K562 (cell line): ENCODE data around the gene MUCL3. TPM values are rescaled to one million over a fixed set of nuclear protein-coding genes. Genes with fewer than 3 reads are reported as not detected.
A peak's percentile ranks its signal among the peaks of the same experiment; 100 is the strongest.

ENCODE experiments used
- ATAC-seq: fragments of 200-7000 bp; cut with Tn5 transposase; 3 replicates; pipeline ENCODE4 v1.9.1; 2020; ENCODE audit warnings: moderate library complexity
- BruUV-seq: library from RNA; stranded (reverse); fragments of 400-500 nt; replicated peaks from 2 replicates; lab custom pipeline; 2021; lab: Mats Ljungman, UMichigan
- CTCF ChIA-PET: fragments of 300-600 bp; formaldehyde crosslinking; extraction: SDS; loops from one replicate; lab custom pipeline; 2021; ENCODE audit warnings: low intra/inter-chr PET ratio; lab: Yijun Ruan, JAX
- POLR2A ChIA-PET: fragments of 300-600, 350-650 bp; sonication (Branson Sonifier 250); formaldehyde crosslinking; extraction: SDS; loops from one replicate; lab custom pipeline; 2021; ENCODE audit warnings: antibody characterized with exemption, inconsistent platforms; lab: Yijun Ruan, JAX
- DNase-seq, 4 experiments: peaks; one replicate each; pipeline versions ENCODE4 v3.0.0 to v3.0.0-alpha.2; 2011 to 2018; ENCODE audit warnings: low spot score in 3 of 4, mixed read lengths in 3 of 4; ENCODE audit errors: extremely low read depth in 1 of 4
- FAIRE-seq: peaks from 2 replicates; lab custom pipeline; 2011; peaks lifted over from hg19 to GRCh38; lab: Jason Lieb, UNC
- H2AFZ ChIP-seq: 2 replicates; pipeline ENCODE4 v1.6.0; 2011; ENCODE audit warnings: low read depth, low read length, control low read depth, inconsistent platforms
- H3K27ac ChIP-seq: fragments of 200-600 bp; 3 replicates; pipeline ENCODE4 v1.8.0; 2011; ENCODE audit warnings: low read depth, mild to moderate bottlenecking, control low read depth, inconsistent platforms, low read length, moderate library complexity, mixed read lengths; ENCODE audit errors: extremely low read depth
- H3K27me3 ChIP-seq, 2 experiments: fragments of 300-600 bp in 1 of 2; 2 replicates in 1 of 2; 3 replicates in 1 of 2; pipeline versions ENCODE4 v1.6.0 to v1.8.0; 2011; ENCODE audit warnings: inconsistent platforms in 2 of 2, low read length in 2 of 2, mild to moderate bottlenecking in 1 of 2, mixed read lengths in 1 of 2, moderate library complexity in 1 of 2; ENCODE audit not compliant: control insufficient read depth in 2 of 2, insufficient read depth in 2 of 2
- H3K36me3 ChIP-seq: fragments of 300-600 bp; 3 replicates; pipeline ENCODE4 v1.8.0; 2011; ENCODE audit warnings: mild to moderate bottlenecking, low read length, inconsistent platforms; ENCODE audit not compliant: control insufficient read depth, insufficient read depth
- H3K4me1 ChIP-seq, 2 experiments: fragments of 200-600 bp in 1 of 2; replicated peaks in 1 of 2; 2 replicates in 1 of 2; 3 replicates in 1 of 2; pipeline versions ENCODE4 v1.5.1 to v1.8.0; 2011; ENCODE audit warnings: inconsistent platforms in 2 of 2, low read length in 2 of 2, mild to moderate bottlenecking in 1 of 2, mixed read lengths in 1 of 2, moderate library complexity in 1 of 2; ENCODE audit not compliant: control insufficient read depth in 2 of 2, insufficient read depth in 2 of 2
- H3K4me2 ChIP-seq: 2 replicates; pipeline ENCODE4 v1.6.1; 2011; ENCODE audit warnings: low read length, control low read depth, inconsistent platforms, mixed read lengths; ENCODE audit not compliant: insufficient read depth
- H3K4me3 ChIP-seq: fragments of 200-600 bp; sonication (generic), shearing (Covaris generic); 2 replicates; pipeline ENCODE4 v1.5.1; 2016; ENCODE audit warnings: control low read depth, inconsistent platforms
- H3K79me2 ChIP-seq: fragments of 200-600 bp; 3 replicates; pipeline ENCODE4 v1.8.0; 2011; ENCODE audit warnings: low read length, inconsistent platforms; ENCODE audit not compliant: control insufficient read depth, insufficient read depth
- H3K9ac ChIP-seq, 2 experiments: 2 replicates each; pipeline versions ENCODE4 v1.6.0 to v1.6.1; 2011; ENCODE audit warnings: low read depth in 2 of 2, low read length in 2 of 2, control low read depth in 1 of 2, inconsistent platforms in 1 of 2, mild to moderate bottlenecking in 1 of 2, mixed read lengths in 1 of 2; ENCODE audit not compliant: insufficient read depth in 1 of 2
- H3K9me1 ChIP-seq: one replicate; pipeline ENCODE4 v1.6.0; 2011; ENCODE audit warnings: inconsistent platforms, mild to moderate bottlenecking, low read length, moderate library complexity; ENCODE audit not compliant: control insufficient read depth, insufficient read depth
- H3K9me3 ChIP-seq: replicated peaks from 2 replicates; pipeline ENCODE4 v1.5.1; 2011; ENCODE audit warnings: low read depth, low read length, inconsistent platforms; ENCODE audit not compliant: control insufficient read depth, insufficient read depth
- H4K20me1 ChIP-seq: replicated peaks from 2 replicates; pipeline ENCODE4 v1.6.1; 2011; ENCODE audit warnings: low read length, inconsistent platforms, mixed read lengths; ENCODE audit not compliant: control insufficient read depth, insufficient read depth
- BCOR ChIP-seq: fragments of 450-650 bp; IDR thresholded peaks from 2 replicates; pipeline ENCODE4 v1.6.1; 2016
- ETS2 ChIP-seq: IDR thresholded peaks from 2 replicates; pipeline ENCODE4 v1.6.1; 2016; ENCODE audit warnings: borderline replicate concordance, missing genetic modification characterization, mild to moderate bottlenecking, moderate library complexity, missing compliant biosample characterization; ENCODE audit not compliant: poor library complexity, severe bottlenecking
- FOXP1 ChIP-seq: sonication (generic); formaldehyde crosslinking; IDR thresholded peaks from 2 replicates; pipeline ENCODE4 v1.8.0; 2022; ENCODE audit warnings: mild to moderate bottlenecking, missing genetic modification reagents
- HCFC1 ChIP-seq: IDR thresholded peaks from 2 replicates; pipeline ENCODE4 v1.6.1; 2012; ENCODE audit warnings: low read depth, low read length, improper control_type of control experiment
- HDAC3 ChIP-seq: fragments of 450-650 bp; IDR thresholded peaks from 2 replicates; pipeline ENCODE4 v1.6.1; 2018; ENCODE audit warnings: borderline replicate concordance, mild to moderate bottlenecking, moderate library complexity; ENCODE audit not compliant: partially characterized antibody
- KAT8 ChIP-seq: fragments of 450-650 bp; IDR thresholded peaks from 2 replicates; pipeline ENCODE4 v1.6.1; 2016; ENCODE audit warnings: low read depth, mild to moderate bottlenecking
- KDM1A ChIP-seq, 2 experiments: fragments of 450-650 bp; IDR thresholded peaks; 2 replicates each; pipeline ENCODE4 v1.6.1; 2016; ENCODE audit warnings: mild to moderate bottlenecking in 2 of 2
- LCOR ChIP-seq: sonication (generic); formaldehyde crosslinking; IDR thresholded peaks from 2 replicates; pipeline ENCODE4 v1.8.0; 2022; ENCODE audit warnings: mild to moderate bottlenecking, missing genetic modification reagents
- NUFIP1 ChIP-seq: fragments of 450-650 bp; IDR thresholded peaks from 2 replicates; pipeline ENCODE4 v1.6.1; 2018; ENCODE audit not compliant: partially characterized antibody
- SMAD1 ChIP-seq: fragments of 150-350 bp; IDR thresholded peaks from 2 replicates; pipeline ENCODE4 v1.6.1; 2014; ENCODE audit warnings: low read length, low read depth; ENCODE audit not compliant: partially characterized antibody
- TBL1XR1 ChIP-seq, 2 experiments: IDR thresholded peaks; 2 replicates each; pipeline ENCODE4 v1.6.1; 2012; ENCODE audit warnings: improper control_type of control experiment in 2 of 2, low read length in 2 of 2, mild to moderate bottlenecking in 1 of 2
- TGIF2 ChIP-seq: sonication (generic); formaldehyde crosslinking; IDR thresholded peaks from 2 replicates; pipeline ENCODE4 v1.8.1; 2022; ENCODE audit warnings: mild to moderate bottlenecking, missing genetic modification reagents, moderate library complexity
- ZFP36 ChIP-seq: fragments of 150-350 bp; IDR thresholded peaks from 2 replicates; pipeline ENCODE4 v1.6.1; 2018; ENCODE audit warnings: low read length, low read depth; ENCODE audit not compliant: partially characterized antibody
- ZNF644 ChIP-seq: fragments of 200-800 bp; sonication (Bioruptor generic); IDR thresholded peaks from 2 replicates; pipeline ENCODE4 v1.6.1; 2016; ENCODE audit warnings: low read depth, missing genetic modification characterization, missing compliant biosample characterization
- WGBS: fragments of 100-300 bp; shearing (Covaris generic); methylation state at CpG from one replicate; pipeline ENCODE4 v1.1.6; 2016; ENCODE audit warnings: low coverage, mixed read lengths; ENCODE audit not compliant: insufficient coverage; ENCODE audit errors: missing lambda C conversion rate; 5-methylcytosine and 5-hydroxymethylcytosine counted together
- in situ Hi-C: fragments of 300-500 bp; cut with MboI; formaldehyde crosslinking; loops from 4 replicates; pipeline ENCODE4 v1.15.0; 2018; ENCODE audit warnings: inconsistent platforms, mixed read lengths
- intact Hi-C: fragments of 100-400 bp; cut with micrococcal nuclease; formaldehyde crosslinking; loops from 2 replicates; pipeline ENCODE4 v1.14.2; 2022
- polyA plus RNA-seq, 8 experiments: library from polyadenylated mRNA; depleted of rRNA in 4 of 8; stranded (reverse) in 5 of 8; unstranded in 3 of 8; fragments of >200 nt; fragmentation: Nextera tagmentation in 2 of 8; fragmentation: Illumina TruSeq in 1 of 8; extraction: Ambion mirVana in 2 of 8; extraction: Trizol in 1 of 8; gene quantifications; 2 replicates each; pipeline versions ENCODE4 v1.2.1 to v1.2.3, GENCODE V29; 2011 to 2014; ENCODE audit warnings: inconsistent platforms in 1 of 8, missing spikeins in 1 of 8
- total RNA-seq, 7 experiments: library from RNA; depleted of rRNA in 6 of 7; stranded (reverse); fragments of >200 nt in 6 of 7; fragmentation: Illumina TruSeq in 2 of 7; extraction: Trizol in 2 of 7; gene quantifications; 2 replicates each; pipeline versions ENCODE4 v1.2.1 to v1.2.3, GENCODE V29; 2011 to 2021; ENCODE audit warnings: low replicate concordance in 1 of 7
- TF ChIP-seq, protein P1 (sequence below): fragments of 450-650 bp; formaldehyde crosslinking; IDR thresholded peaks from 2 replicates; pipeline ENCODE4 v1.4.0; 2022; ENCODE audit warnings: mild to moderate bottlenecking, moderate library complexity

The MUCL3 gene
- total and polyA plus RNA-seq, 9 of the 15 experiments (the other 6 are each of a cell fraction or from before 2014, with no cell fraction given), result 0.07 TPM; not detected in 8

DNA sequence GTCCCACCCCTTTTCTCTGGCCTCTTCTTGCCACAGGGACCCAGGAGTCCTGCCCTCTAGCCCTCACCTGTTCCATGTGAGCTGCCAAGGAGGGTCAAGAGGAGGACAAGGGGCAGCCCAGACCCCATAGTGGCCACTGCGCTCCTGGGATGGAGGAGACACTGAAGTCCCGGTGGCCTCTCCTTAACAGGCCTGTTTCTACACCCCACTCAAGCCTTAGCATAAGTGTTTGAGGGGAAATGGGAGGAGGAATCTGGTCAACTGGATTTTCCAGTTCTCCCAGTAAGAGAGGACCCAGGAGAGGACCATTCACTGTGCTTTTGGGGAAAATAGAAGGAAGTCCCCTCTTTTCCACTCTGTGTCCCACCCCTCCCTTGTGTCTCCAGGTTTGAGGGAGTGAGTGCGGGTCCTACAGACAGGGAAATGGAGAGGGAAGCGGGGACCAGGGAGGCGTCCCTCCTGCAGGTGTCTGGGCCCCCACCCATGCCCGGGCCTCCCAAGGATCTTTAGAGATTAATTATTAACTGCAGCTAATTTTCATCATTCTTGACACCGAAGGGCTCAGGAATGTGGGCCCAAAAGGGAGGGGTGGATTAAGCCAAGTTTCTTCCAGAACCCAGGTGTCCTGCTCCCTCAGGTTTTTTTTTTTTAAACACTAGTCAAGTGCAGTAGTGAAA lies 8.7 kb upstream of the MUCL3 start, which contains the start of gene SFTA2 (continued):
- TF ChIP-seq HDAC3 (no peak), ZNF644 (tag) (no peak), FOXP1 (CRISPR knock-in tag) (no peak), ETS2 (tag) (no peak), LCOR (CRISPR knock-in tag) (no peak), NUFIP1 (no peak), KAT8 (no peak), HCFC1 (no peak)
- TF ChIP-seq, protein P1, sequence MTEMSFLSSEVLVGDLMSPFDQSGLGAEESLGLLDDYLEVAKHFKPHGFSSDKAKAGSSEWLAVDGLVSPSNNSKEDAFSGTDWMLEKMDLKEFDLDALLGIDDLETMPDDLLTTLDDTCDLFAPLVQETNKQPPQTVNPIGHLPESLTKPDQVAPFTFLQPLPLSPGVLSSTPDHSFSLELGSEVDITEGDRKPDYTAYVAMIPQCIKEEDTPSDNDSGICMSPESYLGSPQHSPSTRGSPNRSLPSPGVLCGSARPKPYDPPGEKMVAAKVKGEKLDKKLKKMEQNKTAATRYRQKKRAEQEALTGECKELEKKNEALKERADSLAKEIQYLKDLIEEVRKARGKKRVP (CRISPR knock-in tag), result no peak

DNA sequence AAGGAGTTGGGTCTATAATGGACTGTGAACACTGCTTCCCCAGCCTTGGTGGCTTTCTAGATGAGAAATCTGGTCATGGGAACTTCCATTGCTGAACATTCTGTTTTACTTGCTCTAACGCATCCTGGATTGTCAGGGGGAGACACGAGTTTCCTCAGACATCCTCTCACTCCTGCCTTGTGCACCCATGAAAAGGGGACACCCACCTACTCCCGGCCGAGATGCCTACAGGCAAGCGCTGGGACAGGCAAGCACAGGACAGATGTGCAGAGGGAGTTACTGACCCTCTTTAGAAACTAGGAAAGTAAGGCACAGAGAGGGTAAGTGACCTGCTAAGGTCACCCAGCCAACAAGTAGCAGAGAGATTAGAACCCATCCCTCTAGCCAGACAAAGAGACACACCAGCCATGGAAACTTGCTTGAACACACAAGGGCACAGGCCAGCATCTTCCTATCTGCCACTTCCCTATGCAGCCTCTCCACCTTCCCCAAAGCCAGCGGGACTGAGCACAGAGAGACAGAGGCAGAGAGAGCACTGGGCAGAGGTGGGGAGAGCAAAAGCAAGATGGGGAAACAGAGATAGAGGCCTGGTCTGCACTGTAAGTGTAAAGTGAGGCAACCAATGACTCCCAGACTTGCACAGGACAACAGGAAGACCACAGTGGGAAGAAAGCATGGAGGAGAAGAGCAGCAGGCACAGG lies 8.0 kb upstream of the MUCL3 start:
- Histone ChIP-seq H3K36me3 (no peaks in the 10 kb centered on the region), H3K27ac (no peak overlapping the region), H4K20me1 (peaks cover 2% of the 10 kb centered on the region; the same call in 1 of the 2 replicates), H3K27me3 (peaks cover 6 to 26% of the 10 kb centered on the region in 2 experiments; a peak in 3 of 5 replicates), H3K4me2 (no peak overlapping the region), H3K9me3 (peaks cover 4% of the 10 kb centered on the region; the same call in 1 of the 2 replicates), H3K9me1 (no peaks in the 10 kb centered on the region), H3K9ac (no peak overlapping the region), H3K79me2 (no peaks in the 10 kb centered on the region), H2AFZ (no peak overlapping the region), H3K4me1 (no peaks in the 10 kb centered on the region; a peak in 2 of 5 replicates), H3K4me3 (no peak overlapping the region)
- peak; percentile 23; the same call in 2 of the 3 replicates for ATAC-seq
- POLR2A ChIA-PET, result no interaction called here
- in situ Hi-C loops (no loop called here), intact Hi-C loops (no loop called here)
- BruUV-seq, result no TSS peak
- WGBS, result 12% methylated on average over 6 of the region's 6 CpGs
- CTCF ChIA-PET, result no interaction called here
- no peak for DNase-seq
- no peak for FAIRE-seq
- TF ChIP-seq TGIF2, result no peak
- TF ChIP-seq SMAD1, result no peak
- 0 out of 4 replicates have a peak, but pooled peaks of 1 of the 2 experiments have one; percentile 32 for TF ChIP-seq KDM1A (IDR thresholded peaks at IDR 0.05)
- TF ChIP-seq ZFP36, result peak; percentile 54
- TF ChIP-seq BCOR, result peak; percentile 74; the same call in 1 of the 2 replicates
- TF ChIP-seq TBL1XR1 (IDR thresholded peaks at IDR 0.05; ENCODE audit: low read length in 2 of 2), result no peak
